OCI-LY7 (cell line): ENCODE data around the gene CDC42BPA. TPM values are rescaled to one million over a fixed set of nuclear protein-coding genes. Genes with fewer than 3 reads are reported as not detected.

Experiments used
- BruUV-seq: library from RNA; stranded (reverse); fragments of 400-500 nt; replicated peaks from 2 replicates; lab custom pipeline; 2021; lab: Mats Ljungman, UMichigan
- CTCF ChIA-PET: fragments of 300-600 bp; sonication (Branson Sonifier 250); formaldehyde crosslinking; loops from one replicate; lab custom pipeline; 2022; ENCODE audit warnings: antibody characterized with exemption; ENCODE audit not compliant: unreplicated experiment; lab: Charles Lee
- POLR2A ChIA-PET: fragments of 300-600 bp; sonication (Branson Sonifier 250); formaldehyde crosslinking; loops from one replicate; lab custom pipeline; 2022; ENCODE audit warnings: antibody characterized with exemption; lab: Charles Lee
- DNase-seq: peaks from one replicate; pipeline ENCODE4 v3.0.0-alpha.2; 2015; ENCODE audit warnings: low spot score
- H2AFZ ChIP-seq: fragments of 200-600 bp; sonication (generic), shearing (Covaris generic); 2 replicates; pipeline ENCODE4 v1.6.1; 2014; ENCODE audit warnings: mild to moderate bottlenecking, antibody characterized with exemption, low read length, moderate library complexity
- H3K27ac ChIP-seq: fragments of 200-600 bp; sonication (generic); 2 replicates; pipeline ENCODE4 v1.5.1; 2014; ENCODE audit warnings: mixed run types, low read depth, mild to moderate bottlenecking, moderate library complexity, low read length, inconsistent platforms; ENCODE audit not compliant: poor library complexity, severe bottlenecking
- H3K36me3 ChIP-seq: fragments of 200-600 bp; sonication (generic); 2 replicates; pipeline ENCODE4 v1.6.1; 2014; ENCODE audit warnings: mild to moderate bottlenecking, antibody characterized with exemption, low read length, moderate library complexity, mixed read lengths; ENCODE audit not compliant: insufficient read depth
- H3K4me1 ChIP-seq: fragments of 200-600 bp; sonication (generic); 2 replicates; pipeline ENCODE4 v1.5.1; 2014; ENCODE audit warnings: mild to moderate bottlenecking, low read length; ENCODE audit not compliant: insufficient read depth, poor library complexity, severe bottlenecking
- H3K4me2 ChIP-seq: fragments of 200-600 bp; sonication (generic); 2 replicates; pipeline ENCODE4 v1.6.1; 2014; ENCODE audit warnings: mild to moderate bottlenecking, low read length
- H3K4me3 ChIP-seq: fragments of 200-600 bp; sonication (generic); 2 replicates; pipeline ENCODE4 v1.5.1; 2014; ENCODE audit warnings: mild to moderate bottlenecking, low read depth, low read length; ENCODE audit not compliant: poor library complexity, severe bottlenecking
- H3K79me2 ChIP-seq: fragments of 200-600 bp; sonication (generic); 2 replicates; pipeline ENCODE4 v1.6.1; 2016; ENCODE audit warnings: low read depth, mild to moderate bottlenecking, low read length, moderate library complexity, mixed read lengths; ENCODE audit not compliant: insufficient read depth
- H3K9me2 ChIP-seq: fragments of 200-600 bp; sonication (generic); 2 replicates; pipeline ENCODE4 v1.6.1; 2016; ENCODE audit warnings: mild to moderate bottlenecking, low read length, mixed read lengths; ENCODE audit not compliant: insufficient read depth
- H3K9me3 ChIP-seq: fragments of 200-600 bp; sonication (generic); 2 replicates; pipeline ENCODE4 v1.6.1; 2014; ENCODE audit warnings: mild to moderate bottlenecking, mixed run types, low read length, mixed read lengths
- H4K20me1 ChIP-seq: fragments of 200-600 bp; sonication (generic); 2 replicates; pipeline ENCODE4 v1.6.1; 2014; ENCODE audit warnings: mild to moderate bottlenecking, antibody characterized with exemption, low read length, moderate library complexity, mixed read lengths; ENCODE audit not compliant: insufficient read depth
- EZH2phosphoT487 ChIP-seq: fragments of 200-600 bp; sonication (generic); IDR thresholded peaks from 2 replicates; pipeline ENCODE4 v1.6.1; 2018; ENCODE audit warnings: low read depth, borderline replicate concordance, mild to moderate bottlenecking, mixed run types, antibody characterized with exemption, low read length, moderate library complexity, mixed read lengths
- intact Hi-C: fragments of 100-400 bp; cut with micrococcal nuclease; formaldehyde crosslinking; loops from one replicate; pipeline ENCODE4 v1.10.0; 2022; ENCODE audit not compliant: unreplicated experiment
- total RNA-seq, 2 experiments: library from RNA; depleted of rRNA in 1 of 2; stranded (reverse); fragments of >200 nt in 1 of 2; shearing (Covaris generic) in 1 of 2; gene quantifications; 2 replicates each; pipeline ENCODE4 v1.2.3, GENCODE V29; 2014 to 2022
- TF ChIP-seq, protein P1 (sequence below): fragments of 200-600 bp; sonication (generic); conservative IDR thresholded peaks from 2 replicates; pipeline ENCODE4 v1.5.1; 2014; ENCODE audit warnings: mild to moderate bottlenecking, antibody characterized with exemption, low read length, moderate library complexity, mixed read lengths

CDC42BPA gene
- total RNA-seq, 2 experiments from 2014 or later = not detected

DNA sequence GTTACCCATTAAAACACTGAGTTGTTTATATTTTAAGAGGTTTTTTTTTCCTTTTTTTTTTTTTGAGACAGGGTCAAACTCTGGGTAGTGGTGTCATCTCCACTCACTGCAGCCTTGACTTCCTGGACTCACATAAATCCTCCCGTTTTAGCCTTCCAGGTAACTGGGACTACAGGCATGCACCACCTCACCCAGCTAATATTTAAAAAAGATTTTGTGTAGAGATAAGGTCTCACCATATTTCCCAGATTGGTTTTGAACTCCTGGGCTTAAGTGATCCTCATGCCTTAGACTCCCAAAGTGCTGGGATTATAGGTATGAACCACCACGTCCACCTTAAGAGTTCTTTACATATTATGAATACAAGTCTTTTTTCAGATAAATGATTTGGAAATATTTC is 231.7 kb downstream of the CDC42BPA start:
- no peaks in the 10 kb centered on the region for H3K4me1 ChIP-seq
- no TSS peak for BruUV-seq
- no peak overlapping the region for H2AFZ ChIP-seq
- intact Hi-C loops = no loop called here
- no peaks in the 10 kb centered on the region for H3K9me3 ChIP-seq
- H4K20me1 ChIP-seq = no peaks in the 10 kb centered on the region
- no peaks in the 10 kb centered on the region for H3K9me2 ChIP-seq
- DNase-seq = no peak
- H3K4me2 ChIP-seq = no peak overlapping the region
- no peak overlapping the region for H3K4me3 ChIP-seq
- POLR2A ChIA-PET = no interaction called here
- no peaks in the 10 kb centered on the region for H3K36me3 ChIP-seq
- TF ChIP-seq EZH2phosphoT487 = no peak
- TF ChIP-seq, protein P1, sequence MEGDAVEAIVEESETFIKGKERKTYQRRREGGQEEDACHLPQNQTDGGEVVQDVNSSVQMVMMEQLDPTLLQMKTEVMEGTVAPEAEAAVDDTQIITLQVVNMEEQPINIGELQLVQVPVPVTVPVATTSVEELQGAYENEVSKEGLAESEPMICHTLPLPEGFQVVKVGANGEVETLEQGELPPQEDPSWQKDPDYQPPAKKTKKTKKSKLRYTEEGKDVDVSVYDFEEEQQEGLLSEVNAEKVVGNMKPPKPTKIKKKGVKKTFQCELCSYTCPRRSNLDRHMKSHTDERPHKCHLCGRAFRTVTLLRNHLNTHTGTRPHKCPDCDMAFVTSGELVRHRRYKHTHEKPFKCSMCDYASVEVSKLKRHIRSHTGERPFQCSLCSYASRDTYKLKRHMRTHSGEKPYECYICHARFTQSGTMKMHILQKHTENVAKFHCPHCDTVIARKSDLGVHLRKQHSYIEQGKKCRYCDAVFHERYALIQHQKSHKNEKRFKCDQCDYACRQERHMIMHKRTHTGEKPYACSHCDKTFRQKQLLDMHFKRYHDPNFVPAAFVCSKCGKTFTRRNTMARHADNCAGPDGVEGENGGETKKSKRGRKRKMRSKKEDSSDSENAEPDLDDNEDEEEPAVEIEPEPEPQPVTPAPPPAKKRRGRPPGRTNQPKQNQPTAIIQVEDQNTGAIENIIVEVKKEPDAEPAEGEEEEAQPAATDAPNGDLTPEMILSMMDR = no peak
- CTCF ChIA-PET = no interaction called here
- H3K27ac ChIP-seq = no peak overlapping the region
- H3K79me2 ChIP-seq = no peaks in the 10 kb centered on the region

DNA sequence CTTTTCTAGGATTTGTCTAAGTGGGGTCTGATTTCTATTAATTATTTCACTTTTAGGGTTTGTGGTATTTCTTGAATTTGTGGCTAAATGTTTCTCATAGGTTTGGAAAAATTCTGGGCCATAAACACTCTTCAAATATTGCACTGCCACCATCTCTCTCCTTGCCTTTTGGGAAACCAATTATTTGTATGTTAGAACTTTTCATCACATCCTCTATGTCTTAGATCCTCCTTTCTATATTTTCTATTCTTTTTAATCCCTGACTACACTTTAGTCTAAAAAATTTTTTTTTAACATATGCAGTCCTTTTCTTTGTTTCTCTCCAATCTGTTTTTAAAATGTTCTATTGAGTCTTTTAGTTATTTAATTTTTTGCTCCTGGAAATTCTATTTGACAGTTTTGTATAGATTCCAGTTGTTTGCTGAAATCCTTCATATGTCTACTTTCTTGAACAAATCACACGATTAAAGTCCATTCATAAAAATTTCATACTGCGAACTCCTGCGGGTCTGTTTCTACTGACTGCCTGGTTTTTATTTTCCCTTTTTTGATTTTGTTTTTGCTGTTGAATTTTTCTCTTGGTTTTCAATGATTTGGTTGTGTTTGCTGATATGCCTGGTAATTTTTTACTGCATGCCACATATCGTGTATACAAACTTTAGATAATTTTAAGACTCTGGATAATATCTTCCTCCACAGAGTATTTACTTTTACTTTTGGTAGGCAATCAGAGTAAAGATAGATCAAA is 235.1 kb downstream of the CDC42BPA start:
- Histone ChIP-seq H3K9me2 (no peaks in the 10 kb centered on the region), H3K4me2 (no peak overlapping the region), H3K79me2 (no peaks in the 10 kb centered on the region), H4K20me1 (no peaks in the 10 kb centered on the region), H3K9me3 (no peaks in the 10 kb centered on the region), H2AFZ (no peak overlapping the region), H3K36me3 (no peaks in the 10 kb centered on the region), H3K4me1 (no peaks in the 10 kb centered on the region), H3K4me3 (no peak overlapping the region), H3K27ac (no peak overlapping the region)
- TF ChIP-seq, protein P1 = no peak
- no peak for TF ChIP-seq EZH2phosphoT487
- CTCF ChIA-PET = no interaction called here
- DNase-seq = no peak
- BruUV-seq = no TSS peak
- intact Hi-C loops = loop anchor here (5.0 kb wide), 1 partner anchor 51 kb away; no protein-coding TSS in a partner anchor
- POLR2A ChIA-PET = no interaction called here

DNA sequence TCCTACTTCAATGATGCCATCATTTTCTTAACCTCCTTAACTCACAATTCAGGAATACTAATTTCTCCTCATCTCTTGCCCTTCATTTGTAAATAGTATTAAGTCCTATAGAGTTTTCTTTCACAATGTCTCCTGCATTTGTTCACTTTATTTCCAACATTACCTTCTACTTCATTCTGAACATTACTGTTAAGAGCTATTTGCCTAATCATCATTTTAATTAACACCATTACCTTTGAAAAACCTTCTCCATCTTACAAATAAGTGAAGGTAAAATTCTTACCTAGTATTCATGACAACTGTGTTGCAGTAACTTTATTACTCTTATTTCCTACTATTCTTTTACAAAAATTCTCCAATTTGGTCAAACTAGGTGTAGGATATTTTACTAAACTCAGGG is 240.5 kb downstream of the CDC42BPA start:
- Histone ChIP-seq H2AFZ (no peak overlapping the region), H3K4me3 (no peak overlapping the region), H3K9me3 (no peaks in the 10 kb centered on the region), H3K27ac (no peak overlapping the region), H3K4me2 (no peak overlapping the region), H3K36me3 (no peaks in the 10 kb centered on the region), H3K79me2 (no peaks in the 10 kb centered on the region), H3K4me1 (no peaks in the 10 kb centered on the region), H4K20me1 (no peaks in the 10 kb centered on the region), H3K9me2 (no peaks in the 10 kb centered on the region)
- intact Hi-C loops = no loop called here
- TF ChIP-seq EZH2phosphoT487 = no peak
- TF ChIP-seq, protein P1 = no peak
- ChIA-PET CTCF (no interaction called here), POLR2A (interaction anchor here (0.6 to 0.7 kb wide), 3 partner anchors 295 to 1166 kb away, joined by 3 read pairs; no protein-coding TSS in a partner anchor)
- DNase-seq = no peak
- no TSS peak for BruUV-seq
